Stimulated activated CD4-positive, alpha-beta T cell treated with anti-CD3 and anti-CD28 coated beads, Interleukin-4, amount 100 ng/mL, for 4 hours (primary cell): ENCODE measurements around the gene DAAM2.

Source experiments
- DNase-seq, 2 experiments: peaks; one replicate each; pipeline ENCODE4 v3.0.0-alpha.2; 2020

DAAM2 gene

DNA sequence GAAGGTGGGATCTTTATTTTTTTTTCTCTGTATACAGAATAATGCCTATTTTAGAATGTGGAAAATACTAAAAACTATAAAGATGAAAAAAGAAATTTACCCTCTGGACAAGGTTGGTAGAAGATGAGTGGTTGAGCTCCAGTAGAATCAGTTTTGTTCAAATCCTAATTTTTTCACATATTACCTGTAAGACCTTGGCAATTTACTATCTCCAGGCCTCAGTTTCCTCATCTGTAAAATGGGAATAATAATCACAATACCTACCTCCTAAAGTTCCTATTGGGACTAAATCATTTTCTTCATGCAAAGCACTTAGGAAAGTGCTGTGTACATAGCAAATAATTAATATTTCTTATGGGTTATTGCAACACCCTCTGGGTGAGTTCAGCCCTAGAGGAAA lies 28.4 kb downstream of the DAAM2 start:
- DNase-seq, result no peak

DNA sequence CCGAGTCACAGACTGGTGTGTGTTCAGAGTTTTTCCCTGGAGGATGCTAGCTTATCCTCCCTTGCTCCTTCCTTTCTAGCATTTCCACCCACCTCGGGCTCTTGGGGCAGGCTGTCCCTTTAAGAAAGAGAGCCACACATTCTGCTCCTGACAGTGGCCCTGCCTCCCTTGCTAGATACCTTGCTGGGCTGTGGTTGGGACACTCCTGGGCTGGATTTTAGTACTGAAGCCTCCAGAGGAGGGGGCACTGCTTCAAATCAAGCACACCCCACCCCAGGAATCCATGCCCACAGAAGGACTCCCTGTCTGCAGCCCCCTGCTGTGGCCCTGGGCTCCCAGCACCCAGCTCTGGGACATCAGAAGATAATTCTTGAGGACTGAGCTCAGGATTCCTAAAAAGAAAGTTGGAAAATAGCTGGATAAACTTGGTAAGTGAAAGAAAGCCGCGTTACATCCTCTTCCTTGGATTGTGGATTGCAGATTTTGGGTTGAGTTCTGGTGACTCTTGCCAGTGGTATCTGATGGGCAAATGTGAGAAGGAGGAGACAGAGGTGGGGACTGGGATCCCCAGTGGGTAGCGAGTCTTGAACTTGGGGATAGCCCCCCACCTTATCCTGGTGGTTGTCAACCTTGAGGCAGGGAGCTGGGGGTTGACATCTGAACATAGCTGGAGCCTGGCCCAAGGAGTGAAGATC lies 29.0 kb downstream of the DAAM2 start:
- DNase-seq, result no peak

DNA sequence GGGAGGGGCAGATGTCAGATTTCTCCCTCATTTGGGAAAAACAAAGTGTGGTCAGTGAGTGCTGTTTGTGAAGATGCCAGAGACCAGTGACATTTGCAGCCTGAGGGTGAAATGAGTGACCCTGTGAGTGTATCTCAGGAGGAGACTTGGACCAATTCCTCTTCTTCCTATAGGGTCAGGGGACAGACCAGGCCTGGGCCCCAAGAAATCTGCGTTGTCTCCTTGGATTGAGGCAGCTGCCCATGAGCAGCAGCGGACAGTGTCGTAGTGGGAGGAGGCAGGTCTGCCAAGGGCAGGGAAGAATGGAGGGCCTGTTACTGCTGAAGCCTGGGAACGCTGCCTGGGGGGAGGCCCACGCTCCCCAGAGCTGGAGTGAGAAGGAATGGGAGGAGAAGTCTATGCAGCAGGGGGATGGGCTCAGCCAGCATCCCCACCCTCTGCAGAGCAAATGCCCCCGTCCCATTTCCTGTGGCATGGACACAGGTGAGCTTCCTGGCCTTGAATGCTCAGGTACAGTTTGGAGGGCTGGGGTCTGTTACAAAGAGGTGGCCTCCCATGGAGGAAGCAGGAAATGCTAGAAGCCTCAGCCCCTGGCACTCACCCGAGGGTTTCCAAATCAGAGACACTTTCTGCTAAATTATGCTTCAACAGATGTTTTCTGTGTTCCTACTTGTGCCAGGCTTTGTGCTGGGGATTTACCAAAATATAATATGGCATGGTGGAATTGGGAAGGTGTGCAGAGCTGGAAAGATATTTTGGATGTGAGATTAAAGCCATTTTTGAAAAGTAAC lies 29.8 kb downstream of the DAAM2 start:
- no peak for DNase-seq

DNA sequence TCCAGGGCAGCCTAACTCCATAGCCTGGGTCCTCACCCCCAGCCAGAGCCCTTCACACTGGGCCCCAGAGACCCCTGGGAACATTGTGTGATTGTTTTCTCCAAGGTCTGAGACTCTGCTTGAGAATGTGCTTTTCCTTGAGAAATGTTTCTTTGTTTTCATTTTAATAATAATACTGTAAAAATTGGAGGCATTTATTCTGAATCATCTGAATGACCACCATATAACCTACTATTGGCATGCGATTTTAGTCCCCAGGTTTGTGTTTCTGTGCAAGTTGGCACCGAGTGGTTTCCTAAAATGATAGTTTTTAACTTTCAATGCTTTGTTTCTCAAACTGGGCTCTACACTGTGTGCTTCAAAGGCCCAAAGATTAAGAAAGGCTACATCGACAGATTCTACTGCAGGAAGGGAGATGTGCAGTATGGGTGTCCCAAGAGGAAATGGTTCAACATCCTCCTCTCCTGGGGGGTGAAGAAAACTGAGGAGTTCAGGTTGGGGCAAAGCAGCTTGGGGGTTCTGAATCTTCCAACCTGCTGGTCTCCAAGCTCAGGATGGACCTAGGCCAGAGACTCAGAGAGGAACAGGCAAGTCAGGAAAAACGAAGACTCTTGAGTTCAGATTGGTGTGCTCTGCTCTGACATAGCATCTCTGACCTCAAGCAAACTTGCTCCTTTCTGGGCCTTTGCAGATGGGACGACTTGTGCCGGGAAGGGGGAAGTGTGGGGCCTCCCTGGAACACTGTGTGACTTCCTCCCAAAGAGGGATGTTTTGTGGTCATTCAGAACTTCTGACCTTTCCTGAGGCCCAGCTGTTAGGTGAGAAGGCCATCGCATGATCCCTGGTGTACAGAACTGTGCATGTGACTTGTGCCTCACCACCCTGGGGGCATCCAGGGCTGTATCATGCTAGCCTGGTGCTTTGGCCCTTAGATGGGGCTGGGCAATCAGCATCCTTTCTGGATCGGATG lies 31.0 kb downstream of the DAAM2 start:
- DNase-seq, result no peak

GRCh38 chr6:39824030-39824926 lies 32.1 kb downstream of the DAAM2 start:
- DNase-seq, result no peak

DNA sequence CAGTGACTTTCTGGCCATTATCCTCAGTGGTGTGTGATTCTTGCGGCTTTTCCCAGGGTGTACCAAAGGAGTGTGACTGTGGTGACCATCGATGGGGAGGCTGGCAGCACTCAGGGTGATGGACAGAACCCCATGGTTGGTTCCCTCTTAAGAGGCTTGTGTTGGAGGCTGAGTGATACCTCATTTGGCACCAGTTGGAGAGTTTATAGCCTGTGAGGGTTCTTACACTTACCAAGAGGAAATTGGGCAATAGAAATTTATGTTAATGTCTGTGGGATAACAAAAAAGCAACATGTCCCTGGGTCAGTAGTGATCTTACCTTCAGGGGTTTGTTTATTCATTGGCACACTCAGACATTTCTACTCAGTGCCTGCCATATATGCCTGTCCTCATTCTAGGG lies 37.2 kb downstream of the DAAM2 start:
- DNase-seq, result no peak

GRCh38 chr6:39830444-39830843 lies 38.3 kb downstream of the DAAM2 start:
- no peak for DNase-seq

- no peak for DNase-seq
These were observed 39.5 kb downstream of the DAAM2 start for GRCh38 chr6:39831701-39832100.

- no peak for DNase-seq
These were observed 42.1 kb downstream of the DAAM2 start for GRCh38 chr6:39834278-39834677.

DNA sequence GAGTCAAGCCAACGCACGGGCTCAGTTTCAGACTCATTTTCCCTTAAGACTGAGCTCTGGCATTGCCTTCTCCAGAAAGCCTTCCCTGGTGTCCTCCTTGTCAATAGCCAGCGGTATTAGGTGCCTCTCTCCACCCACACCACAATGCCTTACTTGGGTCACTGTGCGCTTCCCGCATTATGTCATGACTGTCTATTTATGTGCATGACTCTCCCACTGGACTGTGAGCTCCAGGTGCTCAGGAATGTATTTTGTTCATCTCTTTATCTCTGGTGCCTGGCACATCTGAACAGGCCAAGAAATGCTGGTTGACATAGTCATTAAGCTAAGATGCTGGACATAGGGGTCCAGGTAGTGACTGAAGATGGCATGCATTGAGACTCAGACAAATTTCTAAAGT lies 42.7 kb downstream of the DAAM2 start:
- DNase-seq, result no peak

GRCh38 chr6:39835821-39836295 lies 43.7 kb downstream of the DAAM2 start:
- DNase-seq, result no peak

GRCh38 chr6:39836606-39837005 lies 44.4 kb downstream of the DAAM2 start:
- no peak for DNase-seq

- DNase-seq, result no peak
These were observed 47.3 kb downstream of the DAAM2 start for GRCh38 chr6:39839445-39839844.

GRCh38 chr6:39840781-39841180 lies 48.6 kb downstream of the DAAM2 start:
- no peak for DNase-seq

DNA sequence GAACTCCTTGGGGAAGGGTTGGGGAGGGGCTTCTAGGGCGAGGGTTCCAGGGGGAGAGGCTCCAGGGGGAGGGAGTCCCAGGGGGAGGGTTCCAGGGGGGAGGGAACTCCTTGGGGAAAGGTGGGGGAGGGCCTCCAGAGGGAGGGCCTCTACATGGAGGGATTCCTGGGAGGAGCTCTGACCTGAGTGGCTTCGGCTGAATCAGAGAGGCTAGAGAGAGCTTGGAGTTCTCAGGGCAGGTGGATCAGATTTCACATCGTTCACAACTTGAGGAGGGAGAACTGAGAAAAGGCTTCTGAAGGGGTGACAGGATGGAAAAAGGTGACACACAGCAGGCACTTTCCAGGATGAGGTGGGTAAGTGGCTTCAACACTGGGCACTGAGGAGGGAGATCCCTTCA lies 49.1 kb downstream of the DAAM2 start:
- DNase-seq, result no peak

- no peak for DNase-seq
These were observed 49.7 kb downstream of the DAAM2 start for GRCh38 chr6:39841923-39842322.

- DNase-seq, result no peak
These were observed 51.3 kb downstream of the DAAM2 start for GRCh38 chr6:39843305-39844020.

DNA sequence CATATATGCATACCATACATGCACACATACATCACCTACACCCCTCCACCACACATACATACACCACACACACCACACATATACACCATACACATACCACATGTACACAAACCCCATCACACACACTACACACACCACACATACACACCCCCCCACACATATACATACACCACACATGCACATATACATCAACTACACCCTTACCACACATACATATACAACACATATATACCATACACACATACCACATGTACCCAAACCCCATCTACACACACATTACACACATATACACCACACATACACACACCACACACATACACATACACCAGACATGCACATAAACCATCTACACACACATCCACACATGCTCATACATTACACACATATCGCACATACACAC lies 52.7 kb downstream of the DAAM2 start:
- DNase-seq, result no peak

DNA sequence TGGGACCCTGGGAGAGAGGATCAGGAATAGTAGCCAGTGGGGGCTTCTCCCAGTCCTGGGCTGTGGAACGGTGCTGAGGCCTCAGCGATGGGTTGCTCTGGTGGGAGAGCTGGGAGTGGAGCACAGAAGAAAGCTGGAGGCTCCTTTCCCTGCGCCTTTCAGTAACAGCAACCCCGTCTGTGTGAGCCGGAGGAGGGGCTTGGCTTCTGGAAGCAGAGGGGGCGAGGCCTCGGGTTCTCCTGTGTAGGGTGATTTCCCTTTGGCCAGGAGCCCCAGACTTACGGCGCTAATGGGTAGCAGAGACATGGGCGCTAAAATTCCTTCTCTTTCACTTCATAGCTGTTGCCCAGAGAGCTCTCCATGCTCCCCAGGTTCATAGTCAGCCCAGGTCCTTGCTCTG lies 55.0 kb downstream of the DAAM2 start:
- DNase-seq, result no peak

DNA sequence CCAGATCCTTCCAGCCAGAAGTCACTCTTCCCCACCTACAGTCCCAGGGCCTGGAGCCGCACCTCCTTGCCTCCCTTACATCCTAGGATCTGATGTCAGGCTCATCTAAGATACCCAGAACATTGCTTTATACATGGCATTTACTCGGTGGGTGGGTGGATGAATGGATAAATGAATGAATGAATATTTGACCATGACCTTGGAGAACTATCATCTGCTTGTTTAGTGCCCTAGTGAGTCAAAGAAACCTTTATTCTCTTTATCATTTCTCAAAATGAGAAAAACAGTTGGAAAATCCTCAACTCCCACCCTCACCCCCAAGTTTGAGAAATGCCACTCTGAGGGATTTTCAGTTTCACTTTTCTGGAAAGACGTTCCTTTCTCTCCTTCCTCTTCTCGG lies 56.0 kb downstream of the DAAM2 start:
- no peak for DNase-seq

DNA sequence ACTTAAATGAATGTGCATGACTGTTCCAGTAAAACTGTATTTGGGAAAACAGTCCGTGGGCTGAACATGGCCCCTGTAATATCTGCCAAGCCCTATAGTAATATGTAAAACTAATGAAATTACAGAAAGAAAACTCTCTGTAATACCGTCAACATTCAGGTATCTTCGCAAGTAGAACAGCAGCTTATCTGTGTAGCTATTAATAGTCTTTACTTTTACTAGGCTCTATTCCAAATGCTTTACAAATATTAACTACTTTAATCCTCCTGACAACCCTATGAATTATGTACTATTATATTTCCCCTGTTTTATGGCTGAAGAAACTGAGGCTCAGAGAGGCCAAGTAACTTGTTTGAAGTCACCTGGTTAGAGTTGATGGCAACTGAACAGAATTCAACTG lies 57.1 kb downstream of the DAAM2 start:
- DNase-seq, result no peak

DNA sequence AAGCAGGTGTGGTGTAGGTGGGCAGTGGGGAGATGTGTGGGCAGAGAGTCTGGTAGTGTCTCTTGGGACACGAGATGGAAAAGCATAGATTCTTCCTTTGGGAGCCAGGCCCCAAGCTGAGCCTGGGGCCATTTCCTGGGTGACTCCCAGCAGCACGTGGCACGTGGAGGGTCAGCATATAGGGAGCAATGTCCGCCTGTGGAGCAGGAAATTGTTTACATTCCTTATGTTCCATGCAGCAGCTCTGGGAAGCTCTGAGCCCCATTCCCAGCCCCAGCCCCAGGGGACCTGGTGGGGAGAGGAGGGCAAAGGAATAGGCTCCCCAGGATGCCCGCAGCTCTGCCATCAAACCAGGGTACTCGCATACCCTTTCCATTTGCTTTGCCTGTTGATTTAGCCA lies 57.6 kb downstream of the DAAM2 start:
- no peak for DNase-seq
